ENCODE data around the gene TRPM8.

The TRPM8 gene

GRCh38 chr2:233996000-233996399, 78.8 kb downstream of the TRPM8 start:
- DNase-seq (ENCODE audit: extremely low read depth, low read depth): no peak
- no peak for TF ChIP-seq CTCF (IDR thresholded peaks at IDR 0.05; ENCODE audit: low read depth, low read length, missing control alignments)
- no peak overlapping the region for H3K4me3 ChIP-seq (replicated peaks; ENCODE audit: low read depth, low read length)

- H3K4me3 ChIP-seq (replicated peaks; ENCODE audit: low read depth, low read length): no peak overlapping the region
These were observed 79.3 kb downstream of the TRPM8 start for GRCh38 chr2:233996461-233996860.

GRCh38 chr2:233997707-233998106, 80.5 kb downstream of the TRPM8 start:
- no peak overlapping the region for H3K4me3 ChIP-seq (replicated peaks; ENCODE audit: low read depth, low read length)
- TF ChIP-seq CTCF (IDR thresholded peaks at IDR 0.05; ENCODE audit: low read depth, low read length, missing control alignments): no peak
- DNase-seq (ENCODE audit: extremely low read depth, low read depth): no peak

More at GRCh38 chr2:233996461-233996860, 79.3 kb downstream of the TRPM8 start:
- peak; percentile 46 for DNase-seq (ENCODE audit: extremely low read depth, low read depth)
- TF ChIP-seq CTCF (IDR thresholded peaks at IDR 0.05; ENCODE audit: low read depth, low read length, missing control alignments): no peak

GRCh38 chr2:233999182-233999581, 82.0 kb downstream of the TRPM8 start:
- DNase-seq (ENCODE audit: extremely low read depth, low read depth): no peak
- no peak overlapping the region for H3K4me3 ChIP-seq (replicated peaks; ENCODE audit: low read depth, low read length)
- TF ChIP-seq CTCF (IDR thresholded peaks at IDR 0.05; ENCODE audit: low read depth, low read length, missing control alignments): no peak

- no peak overlapping the region for H3K4me3 ChIP-seq (replicated peaks; ENCODE audit: low read depth, low read length)
- no peak for TF ChIP-seq CTCF (IDR thresholded peaks at IDR 0.05; ENCODE audit: low read depth, low read length, missing control alignments)
- no peak for DNase-seq (ENCODE audit: extremely low read depth, low read depth)
These were observed 84.4 kb downstream of the TRPM8 start for GRCh38 chr2:234001380-234002160.

GRCh38 chr2:234002281-234002680, 85.1 kb downstream of the TRPM8 start:
- TF ChIP-seq CTCF (IDR thresholded peaks at IDR 0.05; ENCODE audit: low read depth, low read length, missing control alignments): no peak
- H3K4me3 ChIP-seq (replicated peaks; ENCODE audit: low read depth, low read length): no peak overlapping the region
- DNase-seq (ENCODE audit: extremely low read depth, low read depth): no peak
